GM21528 (cell line): ENCODE data around the gene HEXIM1.

Source experiments
- ATAC-seq: cut with Tn5 transposase; IDR thresholded peaks from one replicate; pipeline ENCODE4 v1.9.1; 2021; ENCODE audit warnings: mild to moderate bottlenecking, moderate library complexity; ENCODE audit not compliant: unreplicated experiment, low FRiP score

Gene HEXIM1

GRCh38 chr17:45168991-45169752 lies 20.9 kb downstream of the HEXIM1 start:
- no peak for ATAC-seq

GRCh38 chr17:45170280-45170930 lies 22.1 kb downstream of the HEXIM1 start:
- ATAC-seq = no peak

DNA sequence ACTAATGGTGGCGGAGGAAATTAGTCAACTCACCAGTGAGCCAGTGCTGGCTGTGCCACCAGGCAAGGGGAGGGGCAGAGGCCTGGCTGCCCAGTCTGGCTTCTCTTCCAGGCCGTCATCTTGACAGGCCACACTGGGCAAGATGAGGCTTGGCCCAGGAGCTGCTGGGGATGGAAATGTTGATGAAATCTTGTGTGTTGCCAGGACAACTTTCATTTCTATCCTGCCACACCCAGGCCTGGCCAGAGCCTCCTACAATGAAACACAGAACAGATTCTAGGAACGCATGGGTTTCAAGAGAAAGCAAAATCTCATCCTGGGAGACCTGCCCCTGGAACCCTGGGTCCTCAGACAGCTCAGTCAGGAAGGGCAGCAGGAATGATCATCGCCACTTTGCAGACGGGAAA lies 22.7 kb downstream of the HEXIM1 start:
- no peak for ATAC-seq

DNA sequence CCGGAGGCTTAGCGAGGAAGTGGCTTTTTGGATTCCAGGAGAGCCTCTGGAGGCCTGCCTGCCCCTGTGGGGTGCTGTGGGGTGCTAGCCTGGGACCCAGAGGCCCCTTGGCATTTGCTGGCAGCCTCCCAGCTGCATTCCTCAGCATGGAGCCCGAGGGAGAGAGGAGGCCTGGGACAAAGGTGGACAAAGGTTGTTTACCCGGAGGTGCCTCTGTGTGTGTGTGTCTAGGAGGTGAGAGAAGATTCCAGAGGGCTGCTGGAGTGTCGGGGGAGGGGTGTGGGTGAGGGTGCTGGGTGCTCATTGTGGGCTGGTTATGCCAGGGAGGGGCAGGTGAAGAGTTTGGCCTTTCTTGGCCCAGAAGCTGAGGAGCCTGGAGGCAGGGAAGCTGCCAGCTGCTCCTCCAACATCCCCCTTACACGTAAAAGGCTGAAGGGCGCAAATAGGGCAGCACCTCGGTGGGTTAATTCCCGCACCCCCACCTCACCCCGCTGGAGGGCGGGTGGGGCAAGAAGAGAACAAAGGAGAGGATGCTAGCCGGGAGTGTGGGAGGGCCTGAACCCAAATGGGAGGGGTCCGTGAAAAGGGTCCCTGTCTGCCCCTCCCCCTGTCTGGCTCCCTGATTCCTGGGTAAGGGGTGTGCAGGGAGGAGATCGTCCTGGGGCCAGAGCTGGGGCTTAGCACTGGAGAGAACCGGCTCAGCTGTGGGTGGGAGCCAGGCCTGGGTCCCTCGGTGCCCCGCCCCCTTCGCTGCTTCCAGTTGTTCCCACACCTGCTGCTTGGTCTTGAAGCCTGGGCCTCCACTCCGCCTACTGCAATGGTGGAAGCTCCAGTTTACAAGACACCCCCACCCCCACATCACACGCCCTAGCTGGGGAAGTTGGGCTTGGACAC lies 23.3 kb downstream of the HEXIM1 start:
- no peak for ATAC-seq

DNA sequence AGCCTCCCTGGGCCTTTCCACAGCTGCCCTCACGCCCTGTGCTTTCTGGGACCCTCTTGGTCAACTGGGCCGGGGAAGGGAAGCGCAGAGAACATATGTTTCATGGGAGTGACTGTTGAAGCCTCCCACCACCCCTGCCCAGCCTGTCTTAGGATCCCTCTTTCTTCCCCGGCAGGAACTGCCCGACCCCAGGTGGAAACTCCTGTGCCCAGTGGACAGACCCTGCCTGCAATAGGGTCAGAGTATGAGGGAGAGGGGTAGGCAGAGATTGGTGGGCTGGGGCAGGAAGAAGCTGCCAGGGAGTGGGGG lies 23.9 kb downstream of the HEXIM1 start:
- no peak for ATAC-seq

DNA sequence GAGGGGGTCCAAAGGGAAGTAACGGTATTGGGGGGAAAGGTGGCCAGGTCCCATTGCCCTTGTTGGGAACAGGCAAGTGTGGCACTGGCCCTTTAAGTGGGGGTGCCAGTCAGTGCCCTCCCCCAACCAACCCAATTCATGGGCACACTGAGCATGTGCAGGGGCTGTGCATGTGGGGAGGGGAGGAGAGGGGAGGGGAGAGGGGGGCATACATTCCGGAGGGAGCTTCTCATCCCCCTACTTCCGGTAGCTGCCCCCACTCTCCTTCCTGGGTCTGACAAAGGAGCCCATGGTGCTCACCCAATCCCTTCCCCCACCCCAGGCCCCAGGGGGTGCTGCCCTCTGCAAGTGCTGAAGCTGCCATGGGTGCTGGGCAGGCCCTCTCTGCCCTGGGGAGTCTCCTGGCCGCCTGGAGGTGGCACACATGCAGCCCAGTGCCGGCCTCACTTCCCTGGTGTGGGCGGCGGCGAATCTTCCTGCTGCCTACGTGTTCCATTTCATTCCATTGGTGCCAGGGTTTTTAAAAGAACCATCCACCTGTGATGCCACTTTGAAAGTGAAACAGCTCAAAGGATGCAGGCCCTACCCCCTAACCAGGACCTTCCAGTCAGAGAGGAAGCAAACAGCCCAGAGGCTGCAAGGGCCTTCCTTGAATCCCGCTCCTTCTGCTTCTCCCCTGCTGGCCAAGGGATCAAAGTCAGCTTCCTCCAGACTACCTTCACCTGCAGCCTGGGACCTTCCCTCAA lies 24.4 kb downstream of the HEXIM1 start:
- no peak for ATAC-seq

DNA sequence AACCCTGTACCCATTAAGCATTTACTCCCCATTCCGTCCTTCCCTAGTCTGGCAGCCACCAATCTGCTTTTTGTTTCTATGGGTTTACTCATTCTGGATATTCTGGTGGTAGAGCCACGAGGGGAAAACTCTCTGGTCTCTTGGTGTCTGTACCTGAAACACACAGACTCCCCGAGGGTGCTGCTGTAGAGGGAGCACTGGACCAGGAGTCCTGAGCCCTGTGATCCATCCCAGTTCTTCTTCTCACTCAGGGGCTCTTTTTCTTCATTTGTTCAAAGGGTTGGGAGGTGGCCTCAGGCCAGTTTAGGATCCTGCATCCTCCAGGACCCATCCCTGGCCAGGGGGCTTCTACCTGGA lies 27.5 kb downstream of the HEXIM1 start:
- no peak for ATAC-seq

GRCh38 chr17:45177563-45177962 lies 29.3 kb downstream of the HEXIM1 start:
- no peak for ATAC-seq

DNA sequence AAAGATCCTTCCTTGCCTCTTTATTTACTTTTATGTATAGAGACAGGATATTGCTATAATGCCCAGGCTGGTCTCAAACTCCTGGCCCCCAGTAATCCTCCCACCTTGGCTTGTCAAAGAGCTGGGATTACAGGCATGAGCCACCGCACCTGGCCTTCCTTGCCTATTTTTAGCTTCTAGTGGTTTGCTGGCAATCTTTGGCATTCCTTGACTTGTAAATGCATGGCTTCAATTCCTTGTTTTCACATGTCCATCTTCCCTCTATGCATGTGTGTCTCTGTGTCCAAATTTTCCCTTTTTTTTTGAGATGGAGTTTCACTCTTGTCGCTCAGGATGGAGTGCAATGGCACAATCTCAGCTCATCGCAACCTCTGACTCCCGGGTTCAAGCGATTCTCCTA lies 35.9 kb downstream of the HEXIM1 start:
- no peak for ATAC-seq

DNA sequence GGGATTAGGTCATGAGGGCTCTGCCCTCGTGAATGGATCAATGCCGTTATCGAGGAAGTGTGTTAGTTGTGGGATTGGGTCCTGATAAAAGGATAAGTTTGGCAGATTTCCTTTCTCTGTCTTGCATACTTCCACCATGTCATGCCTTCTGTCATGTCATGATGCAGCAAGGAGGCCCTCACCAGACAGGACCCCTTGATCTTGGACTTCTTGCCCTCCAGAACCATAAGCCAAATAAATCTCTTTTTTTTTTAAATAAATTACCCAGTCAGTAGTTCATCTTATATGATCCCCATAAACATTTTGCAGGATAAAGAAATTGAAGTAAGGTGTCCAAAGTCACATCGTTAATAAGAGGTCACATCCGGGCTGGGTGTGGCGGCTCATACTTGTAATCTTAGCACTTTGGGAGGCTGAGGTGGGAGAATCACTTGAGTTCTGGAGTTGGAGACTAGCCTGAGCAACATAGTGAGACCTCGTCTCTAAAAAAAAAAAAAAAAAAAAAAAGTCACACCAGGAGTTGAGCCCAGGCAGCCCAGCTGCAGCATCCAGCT lies 38.6 kb downstream of the HEXIM1 start:
- no peak for ATAC-seq

- no peak for ATAC-seq
Measured at GRCh38 chr17:45189009-45189408, 40.7 kb downstream of the HEXIM1 start.

- no peak for ATAC-seq
Measured at GRCh38 chr17:45190503-45191255, 42.4 kb downstream of the HEXIM1 start.

DNA sequence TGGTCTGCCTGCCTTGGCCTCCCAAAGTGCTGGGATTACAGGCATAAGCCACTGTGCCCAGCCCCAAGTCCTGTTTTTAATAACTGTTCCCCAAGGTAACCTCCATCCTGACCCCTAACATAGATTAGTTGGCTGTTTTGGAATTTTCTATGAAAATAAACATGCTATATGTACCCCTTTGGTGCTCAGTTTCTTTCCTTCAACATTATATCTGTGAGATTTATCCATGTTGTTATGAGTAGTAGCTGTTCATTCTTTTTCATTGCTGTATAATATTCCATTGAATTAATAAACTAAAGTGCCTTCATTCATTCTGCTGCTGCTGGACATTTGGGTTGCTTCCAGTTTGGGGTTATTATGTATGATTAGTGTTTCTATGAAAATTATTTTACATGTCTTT lies 47.1 kb downstream of the HEXIM1 start:
- ATAC-seq = no peak

- ATAC-seq = no peak
Measured at GRCh38 chr17:45197108-45197507, 48.8 kb downstream of the HEXIM1 start.

- no peak for ATAC-seq
Measured at GRCh38 chr17:45197555-45198334, 49.5 kb downstream of the HEXIM1 start.

GRCh38 chr17:45200701-45201100 lies 52.4 kb downstream of the HEXIM1 start:
- ATAC-seq = no peak

GRCh38 chr17:45201457-45201856 lies 53.2 kb downstream of the HEXIM1 start:
- no peak for ATAC-seq
